IMR-90 (cell line): ENCODE measurements around the gene RAB3C. TPM values are rescaled to one million over a fixed set of nuclear protein-coding genes. Genes with fewer than 3 reads are reported as not detected.

Source experiments
- ATAC-seq: fragments of 200-7000 bp; cut with Tn5 transposase; 2 replicates; pipeline ENCODE4 v1.9.1; 2020; ENCODE audit warnings: low read depth, mild to moderate bottlenecking, moderate library complexity
- BruUV-seq: library from RNA; stranded (reverse); fragments of 400-500 nt; replicated peaks from 2 replicates; lab custom pipeline; 2021; lab: Mats Ljungman, UMichigan
- CTCF ChIA-PET: fragments of 300-600 bp; formaldehyde crosslinking; extraction: SDS; loops from one replicate; lab custom pipeline; 2021; ENCODE audit warnings: antibody characterized with exemption; lab: Yijun Ruan, JAX
- POLR2A ChIA-PET: fragments of 300-600 bp; sonication (Branson Sonifier 250); formaldehyde crosslinking; loops from one replicate; lab custom pipeline; 2022; ENCODE audit warnings: antibody characterized with exemption; ENCODE audit not compliant: unreplicated experiment; lab: Charles Lee
- DNase-seq: peaks from one replicate; pipeline ENCODE4 v3.0.0; 2013
- H2AFZ ChIP-seq: replicated peaks from 2 replicates; pipeline ENCODE3; 2013; ENCODE audit warnings: low read length, mild to moderate bottlenecking; ENCODE audit not compliant: poor library complexity
- H2AK5ac ChIP-seq: 2 replicates; pipeline ENCODE4 v1.6.1; 2013; ENCODE audit warnings: low read depth, low read length, inconsistent platforms
- H2AK9ac ChIP-seq: replicated peaks from 2 replicates; pipeline ENCODE3; 2013; ENCODE audit warnings: mild to moderate bottlenecking, low read depth, low read length, moderate library complexity; ENCODE audit not compliant: poor library complexity
- H2BK120ac ChIP-seq: 2 replicates; pipeline ENCODE4 v1.6.1; 2013; ENCODE audit warnings: low read depth, low read length, inconsistent platforms
- H2BK15ac ChIP-seq: 3 replicates; pipeline ENCODE4 v1.6.1; 2013; ENCODE audit warnings: low read depth, low read length, inconsistent platforms
- H2BK20ac ChIP-seq: 2 replicates; pipeline ENCODE4 v1.6.1; 2013; ENCODE audit warnings: low read depth, mild to moderate bottlenecking, inconsistent platforms, low read length, moderate library complexity
- H2BK5ac ChIP-seq: 2 replicates; pipeline ENCODE4 v1.6.1; 2013; ENCODE audit warnings: mild to moderate bottlenecking, low read depth, low read length, inconsistent platforms; ENCODE audit not compliant: poor library complexity, severe bottlenecking
- H3K14ac ChIP-seq: replicated peaks from 2 replicates; pipeline ENCODE4 v1.6.1; 2013; ENCODE audit warnings: low read depth, low read length, inconsistent platforms
- H3K18ac ChIP-seq: 2 replicates; pipeline ENCODE4 v1.6.1; 2013; ENCODE audit warnings: low read depth, low read length, control low read depth
- H3K23ac ChIP-seq: 2 replicates; pipeline ENCODE4 v1.6.1; 2013; ENCODE audit warnings: low read depth, low read length, inconsistent platforms
- H3K27ac ChIP-seq: 2 replicates; pipeline ENCODE4 v1.5.1; 2013; ENCODE audit warnings: mild to moderate bottlenecking, control low read depth, low read length; ENCODE audit not compliant: insufficient read depth
- H3K27me3 ChIP-seq: 2 replicates; pipeline ENCODE4 v1.6.1; 2013; ENCODE audit warnings: low read length; ENCODE audit not compliant: control insufficient read depth, insufficient read depth
- H3K36me3 ChIP-seq: 2 replicates; pipeline ENCODE4 v1.6.1; 2013; ENCODE audit warnings: low read length, mixed read lengths; ENCODE audit not compliant: control insufficient read depth, insufficient read depth
- H3K4ac ChIP-seq: 2 replicates; pipeline ENCODE4 v1.6.1; 2013; ENCODE audit warnings: low read depth, low read length, inconsistent platforms
- H3K4me1 ChIP-seq: 2 replicates; pipeline ENCODE4 v1.6.1; 2013; ENCODE audit warnings: low read length, mixed read lengths; ENCODE audit not compliant: control insufficient read depth, insufficient read depth
- H3K4me2 ChIP-seq: 2 replicates; pipeline ENCODE4 v1.6.1; 2013; ENCODE audit warnings: low read depth, mild to moderate bottlenecking, control low read depth, low read length, moderate library complexity
- H3K4me3 ChIP-seq: 2 replicates; pipeline ENCODE4 v1.5.1; 2013; ENCODE audit warnings: low read depth, mild to moderate bottlenecking, control low read depth, low read length, moderate library complexity; ENCODE audit not compliant: insufficient read depth
- H3K56ac ChIP-seq: 2 replicates; pipeline ENCODE4 v1.6.1; 2013; ENCODE audit warnings: low read length, inconsistent platforms; ENCODE audit not compliant: insufficient read depth; ENCODE audit errors: extremely low read depth
- H3K79me1 ChIP-seq, 2 experiments: 2 replicates each; pipeline ENCODE4 v1.6.1; 2013; ENCODE audit warnings: low read length in 2 of 2, inconsistent platforms in 1 of 2, low read depth in 1 of 2
- H3K9ac ChIP-seq: 2 replicates; pipeline ENCODE4 v1.6.1; 2013; ENCODE audit warnings: low read depth, low read length, control low read depth
- H3K9me1 ChIP-seq: 2 replicates; pipeline ENCODE4 v1.6.1; 2013; ENCODE audit warnings: low read length, inconsistent platforms; ENCODE audit not compliant: insufficient read depth
- H3K9me3 ChIP-seq: 2 replicates; pipeline ENCODE4 v1.6.1; 2013; ENCODE audit warnings: low read length; ENCODE audit not compliant: control insufficient read depth, insufficient read depth
- H4K20me1 ChIP-seq: 2 replicates; pipeline ENCODE4 v1.6.1; 2013; ENCODE audit warnings: low read length, inconsistent platforms; ENCODE audit not compliant: insufficient read depth
- H4K5ac ChIP-seq: 2 replicates; pipeline ENCODE4 v1.6.1; 2013; ENCODE audit warnings: mild to moderate bottlenecking, low read depth, low read length, control low read depth
- H4K8ac ChIP-seq, 2 experiments: 2 replicates each; pipeline ENCODE4 v1.6.1; 2013; ENCODE audit warnings: low read depth in 2 of 2, low read length in 2 of 2, control low read depth in 1 of 2, inconsistent platforms in 1 of 2
- H4K91ac ChIP-seq: 2 replicates; pipeline ENCODE4 v1.6.1; 2013; ENCODE audit warnings: low read depth, low read length, inconsistent platforms; ENCODE audit not compliant: insufficient read depth
- CEBPB ChIP-seq: IDR thresholded peaks from 2 replicates; pipeline ENCODE4 v1.6.1; 2012; ENCODE audit warnings: low read depth, low read length, improper control_type of control experiment
- CHD1 ChIP-seq: IDR thresholded peaks from 2 replicates; pipeline ENCODE4 v1.6.1; 2012; ENCODE audit warnings: low read depth, low read length, improper control_type of control experiment
- RFX5 ChIP-seq: IDR thresholded peaks from 2 replicates; pipeline ENCODE4 v1.8.0; 2012; ENCODE audit warnings: low read depth, mild to moderate bottlenecking, low read length, moderate library complexity
- SMC3 ChIP-seq: fragments of 150-350 bp; IDR thresholded peaks from 2 replicates; pipeline ENCODE4 v1.6.1; 2016; ENCODE audit warnings: low read depth, mild to moderate bottlenecking, antibody characterized with exemption, low read length, moderate library complexity
- USF2 ChIP-seq: fragments of 150-350 bp; IDR thresholded peaks from 2 replicates; pipeline ENCODE4 v1.6.1; 2017; ENCODE audit warnings: mild to moderate bottlenecking, antibody characterized with exemption, low read length, low read depth
- WGBS, 2 experiments: methylation state at CpG; one replicate each; pipeline versions ENCODE4 v1.1.5 to v1.1.7; 2013; ENCODE audit warnings: missing lambda C conversion rate in 2 of 2; ENCODE audit not compliant: insufficient read length in 1 of 2; ENCODE audit errors: extremely low coverage in 2 of 2; 5-methylcytosine and 5-hydroxymethylcytosine counted together
- dilution Hi-C: fragments of 300-500 bp; cut with HindIII; formaldehyde crosslinking; loops from one replicate; pipeline ENCODE4 v1.14.3; 2018; ENCODE audit warnings: low sequenced_read_pairs; ENCODE audit not compliant: unreplicated experiment
- in situ Hi-C: fragments of 300-500 bp; cut with MboI; formaldehyde crosslinking; loops from 3 replicates; pipeline ENCODE4 v1.14.3; 2019; ENCODE audit warnings: low sequenced_read_pairs, inconsistent platforms, mixed read lengths
- intact Hi-C: fragments of 100-400 bp; cut with micrococcal nuclease; formaldehyde crosslinking; loops from 2 replicates; pipeline ENCODE4 v1.10.0; 2022
- polyA plus RNA-seq, 3 experiments: library from polyadenylated mRNA; depleted of rRNA; stranded (reverse); fragments of >200 nt; gene quantifications; 2 replicates each; pipeline ENCODE4 v1.2.3, GENCODE V29; 2012; ENCODE audit warnings: low replicate concordance in 1 of 3
- total RNA-seq: library from RNA; depleted of rRNA; stranded (reverse); fragments of >200 nt; gene quantifications from 2 replicates; pipeline ENCODE4 v1.2.3, GENCODE V29; 2012
- TF ChIP-seq, protein P1 (sequence below): fragments of 150-350 bp; IDR thresholded peaks from 2 replicates; pipeline ENCODE4 v1.6.1; 2016; ENCODE audit warnings: low read depth, mild to moderate bottlenecking, low read length, moderate library complexity, borderline replicate concordance

The RAB3C gene
- total and polyA plus RNA-seq, 2 of the 4 experiments (the other 2 are of a cell fraction), result not detected

GRCh38 chr5:58717303-58718007, 134.6 kb downstream of the RAB3C start:
- Histone ChIP-seq H4K91ac (no peak overlapping the region), H3K23ac (no peak overlapping the region), H3K18ac (no peak overlapping the region), H3K9me1 (no peaks in the 10 kb centered on the region), H3K79me1 (no peaks in the 10 kb centered on the region), H2BK20ac (no peak overlapping the region), H3K4ac (no peak overlapping the region), H3K9ac (no peak overlapping the region), H3K27me3 (no peaks in the 10 kb centered on the region), H2AK5ac (no peak overlapping the region), H3K36me3 (no peaks in the 10 kb centered on the region), H2AK9ac (no peak overlapping the region), H3K4me2 (no peak overlapping the region), H3K14ac (no peak overlapping the region), H2AFZ (no peak overlapping the region), H4K5ac (no peak overlapping the region), H2BK15ac (no peak overlapping the region), H2BK5ac (no peak overlapping the region), H3K27ac (no peak overlapping the region), H3K4me3 (no peak overlapping the region), H2BK120ac (no peak overlapping the region), H3K56ac (no peak overlapping the region), H4K20me1 (no peaks in the 10 kb centered on the region), H3K4me1 (no peaks in the 10 kb centered on the region), H3K9me3 (no peaks in the 10 kb centered on the region), H4K8ac (no peak overlapping the region)
- DNase-seq (no peak), ATAC-seq (no peak)
- no TSS peak for BruUV-seq
- no CpG with 5 or more reads among the region's 5 CpGs for WGBS, 2 experiments
- ChIA-PET CTCF (interaction anchor here (0.6 kb wide), 1 partner anchor 15 kb away, joined by 3 read pairs; no protein-coding TSS in a partner anchor), POLR2A (no interaction called here)
- TF ChIP-seq USF2 (no peak), SMC3 (no peak), CEBPB (no peak), RFX5 (no peak), CHD1 (no peak)
- TF ChIP-seq, protein P1, sequence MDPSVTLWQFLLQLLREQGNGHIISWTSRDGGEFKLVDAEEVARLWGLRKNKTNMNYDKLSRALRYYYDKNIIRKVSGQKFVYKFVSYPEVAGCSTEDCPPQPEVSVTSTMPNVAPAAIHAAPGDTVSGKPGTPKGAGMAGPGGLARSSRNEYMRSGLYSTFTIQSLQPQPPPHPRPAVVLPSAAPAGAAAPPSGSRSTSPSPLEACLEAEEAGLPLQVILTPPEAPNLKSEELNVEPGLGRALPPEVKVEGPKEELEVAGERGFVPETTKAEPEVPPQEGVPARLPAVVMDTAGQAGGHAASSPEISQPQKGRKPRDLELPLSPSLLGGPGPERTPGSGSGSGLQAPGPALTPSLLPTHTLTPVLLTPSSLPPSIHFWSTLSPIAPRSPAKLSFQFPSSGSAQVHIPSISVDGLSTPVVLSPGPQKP, result no peak
- in situ Hi-C loops (no loop called here), intact Hi-C loops (no loop called here), dilution Hi-C loops (no loop called here)
